MM.1S (cell line): Measurements from ENCODE around the gene SORT1.

Experiments used
- DNase-seq: peaks from one replicate; pipeline ENCODE4 v3.0.0-alpha.2; 2015
- H2AFZ ChIP-seq: fragments of 300-600 bp; sonication (generic); 2 replicates; pipeline ENCODE4 v1.6.0; 2016; ENCODE audit warnings: antibody characterized with exemption, low read length
- H3F3A ChIP-seq: fragments of 300-600 bp; sonication (generic); 2 replicates; pipeline ENCODE4 v1.6.1; 2016; ENCODE audit warnings: mild to moderate bottlenecking, antibody characterized with exemption, low read length, moderate library complexity, mixed read lengths; ENCODE audit not compliant: insufficient read depth
- H3K27ac ChIP-seq: fragments of 300-600 bp; sonication (generic); 2 replicates; pipeline ENCODE4 v1.5.1; 2016; ENCODE audit warnings: mild to moderate bottlenecking, low read length
- H3K27me3 ChIP-seq: fragments of 300-600 bp; sonication (generic); replicated peaks from 2 replicates; pipeline ENCODE4 v1.6.0; 2016; ENCODE audit warnings: low read length; ENCODE audit not compliant: insufficient read depth
- H3K36me3 ChIP-seq: fragments of 300-600 bp; sonication (generic); replicated peaks from 2 replicates; pipeline ENCODE4 v1.6.1; 2016; ENCODE audit warnings: mild to moderate bottlenecking, low read length, mixed read lengths; ENCODE audit not compliant: insufficient read depth
- H3K4me1 ChIP-seq: fragments of 300-600 bp; sonication (generic); 2 replicates; pipeline ENCODE4 v1.6.1; 2016; ENCODE audit warnings: low read length, mixed read lengths
- H3K4me2 ChIP-seq: fragments of 300-600 bp; sonication (generic); 2 replicates; pipeline ENCODE4 v1.6.0; 2016; ENCODE audit warnings: low read depth, low read length
- H3K4me3 ChIP-seq: fragments of 300-600 bp; sonication (generic); 2 replicates; pipeline ENCODE4 v1.5.1; 2016; ENCODE audit warnings: low read length, mixed read lengths
- H3K79me2 ChIP-seq: fragments of 300-600 bp; sonication (generic); 2 replicates; pipeline ENCODE4 v1.6.1; 2016; ENCODE audit warnings: mixed run types, low read length, mixed read lengths
- H3K9ac ChIP-seq: fragments of 300-600 bp; sonication (generic); 2 replicates; pipeline ENCODE4 v1.6.1; 2016; ENCODE audit warnings: low read length, mixed read lengths
- H3K9me2 ChIP-seq: fragments of 300-600 bp; sonication (generic); replicated peaks from 2 replicates; pipeline ENCODE4 v1.6.1; 2016; ENCODE audit warnings: mild to moderate bottlenecking, low read length, mixed read lengths; ENCODE audit not compliant: insufficient read depth
- H3K9me3 ChIP-seq: fragments of 300-600 bp; sonication (generic); replicated peaks from 2 replicates; pipeline ENCODE4 v1.6.1; 2016; ENCODE audit warnings: mild to moderate bottlenecking, low read length, mixed read lengths; ENCODE audit not compliant: insufficient read depth
- H4K20me1 ChIP-seq: fragments of 300-600 bp; sonication (generic); 2 replicates; pipeline ENCODE4 v1.6.1; 2016; ENCODE audit warnings: mild to moderate bottlenecking, low read length, moderate library complexity, mixed read lengths; ENCODE audit not compliant: insufficient read depth
- CTCF ChIP-seq: fragments of 300-600 bp; sonication (generic); IDR thresholded peaks from 2 replicates; pipeline ENCODE4 v1.5.1; 2016; ENCODE audit warnings: antibody characterized with exemption, low read length, mixed read lengths
- EZH2 ChIP-seq: fragments of 300-600 bp; sonication (generic); optimal IDR thresholded peaks from 2 replicates; pipeline ENCODE3; 2017; ENCODE audit warnings: low read depth, mild to moderate bottlenecking, antibody characterized with exemption, low read length, mixed read lengths
- EZH2phosphoT487 ChIP-seq: fragments of 300-600 bp; sonication (generic); IDR thresholded peaks from 2 replicates; pipeline ENCODE4 v1.6.1; 2018; ENCODE audit warnings: antibody characterized with exemption, low read length

Gene SORT1

GRCh38 chr1:109259674-109260557, 137.8 kb downstream of the SORT1 start:
- Histone ChIP-seq H3K4me3 (no peak overlapping the region), H3K79me2 (no peaks in the 10 kb centered on the region), H3K9ac (no peak overlapping the region), H3K4me1 (no peaks in the 10 kb centered on the region), H3F3A (no peaks in the 10 kb centered on the region), H3K27ac (no peak overlapping the region), H2AFZ (no peak overlapping the region), H4K20me1 (no peaks in the 10 kb centered on the region), H3K4me2 (no peak overlapping the region), H3K9me2 (no peaks in the 10 kb centered on the region), H3K36me3 (no peaks in the 10 kb centered on the region), H3K9me3 (no peaks in the 10 kb centered on the region), H3K27me3 (no peaks in the 10 kb centered on the region)
- no peak for TF ChIP-seq EZH2phosphoT487
- no peak for TF ChIP-seq CTCF
- no peak for TF ChIP-seq EZH2
- no peak for DNase-seq
